ENCODE measurements around the gene UBAP2.

- TF ChIP-seq EGR1 (IDR thresholded peaks at IDR 0.05) (no peak), EP300 (IDR thresholded peaks at IDR 0.05; ENCODE audit: borderline replicate concordance) (no peak), MAX (IDR thresholded peaks at IDR 0.05) (no peak), USF1 (IDR thresholded peaks at IDR 0.05) (peak; percentile 48; the same call in 1 of the 2 replicates), TEAD4 (IDR thresholded peaks at IDR 0.05) (no peak), FOXM1 (IDR thresholded peaks at IDR 0.05; ENCODE audit: borderline replicate concordance, low read depth) (no peak), CEBPB (IDR thresholded peaks at IDR 0.05) (no peak), TAF1 (IDR thresholded peaks at IDR 0.05; ENCODE audit: low read depth) (no peak), YY1 (IDR thresholded peaks at IDR 0.05; ENCODE audit: low read depth) (no peak), RAD21 (IDR thresholded peaks at IDR 0.05; ENCODE audit: low read depth) (no peak), CREB1 (IDR thresholded peaks at IDR 0.05; ENCODE audit: low read depth) (no peak)
- TF ChIP-seq, protein P1, sequence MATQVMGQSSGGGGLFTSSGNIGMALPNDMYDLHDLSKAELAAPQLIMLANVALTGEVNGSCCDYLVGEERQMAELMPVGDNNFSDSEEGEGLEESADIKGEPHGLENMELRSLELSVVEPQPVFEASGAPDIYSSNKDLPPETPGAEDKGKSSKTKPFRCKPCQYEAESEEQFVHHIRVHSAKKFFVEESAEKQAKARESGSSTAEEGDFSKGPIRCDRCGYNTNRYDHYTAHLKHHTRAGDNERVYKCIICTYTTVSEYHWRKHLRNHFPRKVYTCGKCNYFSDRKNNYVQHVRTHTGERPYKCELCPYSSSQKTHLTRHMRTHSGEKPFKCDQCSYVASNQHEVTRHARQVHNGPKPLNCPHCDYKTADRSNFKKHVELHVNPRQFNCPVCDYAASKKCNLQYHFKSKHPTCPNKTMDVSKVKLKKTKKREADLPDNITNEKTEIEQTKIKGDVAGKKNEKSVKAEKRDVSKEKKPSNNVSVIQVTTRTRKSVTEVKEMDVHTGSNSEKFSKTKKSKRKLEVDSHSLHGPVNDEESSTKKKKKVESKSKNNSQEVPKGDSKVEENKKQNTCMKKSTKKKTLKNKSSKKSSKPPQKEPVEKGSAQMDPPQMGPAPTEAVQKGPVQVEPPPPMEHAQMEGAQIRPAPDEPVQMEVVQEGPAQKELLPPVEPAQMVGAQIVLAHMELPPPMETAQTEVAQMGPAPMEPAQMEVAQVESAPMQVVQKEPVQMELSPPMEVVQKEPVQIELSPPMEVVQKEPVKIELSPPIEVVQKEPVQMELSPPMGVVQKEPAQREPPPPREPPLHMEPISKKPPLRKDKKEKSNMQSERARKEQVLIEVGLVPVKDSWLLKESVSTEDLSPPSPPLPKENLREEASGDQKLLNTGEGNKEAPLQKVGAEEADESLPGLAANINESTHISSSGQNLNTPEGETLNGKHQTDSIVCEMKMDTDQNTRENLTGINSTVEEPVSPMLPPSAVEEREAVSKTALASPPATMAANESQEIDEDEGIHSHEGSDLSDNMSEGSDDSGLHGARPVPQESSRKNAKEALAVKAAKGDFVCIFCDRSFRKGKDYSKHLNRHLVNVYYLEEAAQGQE (IDR thresholded peaks at IDR 0.05; ENCODE audit: low read depth), result no peak
Measured at GRCh38 chr9:33908114-33908513, 140.6 kb downstream of the UBAP2 start.

Data from Ishikawa (cell line).